ENCODE data around the gene ATF3.

GRCh38 chr1:212587888-212588510, 20.6 kb upstream of the ATF3 start:
- TF ChIP-seq REST (IDR thresholded peaks at IDR 0.05) (no peak), CTCF (IDR thresholded peaks at IDR 0.05; ENCODE audit: low read depth, low read length, missing input control) (no peak)
